Measurements from ENCODE around the gene BBS2. TPM values are rescaled to one million over a fixed set of nuclear protein-coding genes. Genes with fewer than 3 reads are reported as not detected.

The BBS2 gene
- total and polyA plus RNA-seq, 2 of the 13 experiments (the other 11 are each of a cell fraction or from before 2014, with no cell fraction given), result 59.7 to 68.3 TPM

DNA sequence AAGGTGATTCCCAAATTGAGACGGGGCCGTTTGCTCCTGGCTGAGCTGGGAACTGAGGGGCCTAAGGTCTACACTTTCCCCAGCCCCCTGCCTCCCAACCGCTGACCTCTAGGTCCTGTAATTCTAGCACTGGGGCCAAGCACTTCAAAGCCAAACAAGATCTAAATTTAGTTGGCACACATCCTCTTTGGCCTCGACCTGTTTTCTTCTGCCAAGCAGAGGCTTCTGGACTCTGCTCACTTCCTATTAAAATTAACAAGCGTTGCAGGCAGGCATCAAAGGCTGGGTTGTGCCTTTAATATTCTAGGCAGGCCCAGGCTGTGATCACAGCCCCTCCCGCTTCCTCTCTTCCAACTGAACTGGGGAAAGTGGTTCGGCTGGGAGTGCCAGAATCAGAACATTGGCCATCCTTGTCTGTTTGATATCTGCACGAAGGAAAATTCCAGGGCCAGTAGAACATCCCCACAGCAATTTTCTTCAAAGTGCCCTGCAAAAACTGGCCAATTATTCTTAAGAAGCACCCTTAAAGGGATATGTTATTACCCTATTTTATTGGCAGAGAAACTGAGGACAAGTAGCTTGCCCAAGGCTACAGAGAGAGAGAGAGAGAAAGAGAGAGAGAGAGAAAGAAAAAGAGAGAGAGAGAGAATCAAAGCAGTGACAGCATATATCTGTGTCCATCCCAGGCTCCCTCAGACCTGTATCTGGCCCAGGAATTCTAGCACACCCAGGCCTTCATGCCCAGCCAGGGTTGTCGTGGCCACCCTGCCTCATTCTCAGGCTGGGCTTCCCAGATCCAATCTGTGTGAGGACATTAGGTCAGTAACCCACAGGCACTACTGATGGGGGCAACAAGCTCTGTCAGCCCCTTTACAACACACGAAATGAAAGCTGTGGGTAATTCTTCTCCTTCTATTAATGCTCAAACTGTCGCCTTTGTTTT is 32.2 kb upstream of the BBS2 start (continued):
- TF ChIP-seq JARID2 (CRISPR knock-in tag; IDR thresholded peaks at IDR 0.05; ENCODE audit: insufficient replicate concordance) (no peak), REL (CRISPR knock-in tag; conservative IDR thresholded peaks at IDR 0.05) (no peak), TBX2 (CRISPR knock-in tag; IDR thresholded peaks at IDR 0.05; ENCODE audit: borderline replicate concordance) (peak; percentile 95), DNMT3B (CRISPR knock-in tag; conservative IDR thresholded peaks at IDR 0.05) (no peak), NCOR1 (IDR thresholded peaks at IDR 0.05; ENCODE audit: borderline replicate concordance, low read length) (peak; percentile 57; the same call in 1 of the 2 replicates), ZNF670 (CRISPR knock-in tag; IDR thresholded peaks at IDR 0.05; ENCODE audit: borderline replicate concordance) (no peak), ZSCAN25 (CRISPR knock-in tag; IDR thresholded peaks at IDR 0.05) (peak; percentile 31; the same call in 1 of the 2 replicates), ZNF557 (CRISPR knock-in tag; IDR thresholded peaks at IDR 0.05) (0 out of 2 replicates have a peak, but pooled peaks have one; percentile 83), ZNF562 (CRISPR knock-in tag; IDR thresholded peaks at IDR 0.05; ENCODE audit: borderline replicate concordance) (no peak), ZFP37 (CRISPR knock-in tag; IDR thresholded peaks at IDR 0.05; ENCODE audit: borderline replicate concordance) (peak; percentile 26; the same call in 1 of the 2 replicates)
- TF ChIP-seq, protein P1, sequence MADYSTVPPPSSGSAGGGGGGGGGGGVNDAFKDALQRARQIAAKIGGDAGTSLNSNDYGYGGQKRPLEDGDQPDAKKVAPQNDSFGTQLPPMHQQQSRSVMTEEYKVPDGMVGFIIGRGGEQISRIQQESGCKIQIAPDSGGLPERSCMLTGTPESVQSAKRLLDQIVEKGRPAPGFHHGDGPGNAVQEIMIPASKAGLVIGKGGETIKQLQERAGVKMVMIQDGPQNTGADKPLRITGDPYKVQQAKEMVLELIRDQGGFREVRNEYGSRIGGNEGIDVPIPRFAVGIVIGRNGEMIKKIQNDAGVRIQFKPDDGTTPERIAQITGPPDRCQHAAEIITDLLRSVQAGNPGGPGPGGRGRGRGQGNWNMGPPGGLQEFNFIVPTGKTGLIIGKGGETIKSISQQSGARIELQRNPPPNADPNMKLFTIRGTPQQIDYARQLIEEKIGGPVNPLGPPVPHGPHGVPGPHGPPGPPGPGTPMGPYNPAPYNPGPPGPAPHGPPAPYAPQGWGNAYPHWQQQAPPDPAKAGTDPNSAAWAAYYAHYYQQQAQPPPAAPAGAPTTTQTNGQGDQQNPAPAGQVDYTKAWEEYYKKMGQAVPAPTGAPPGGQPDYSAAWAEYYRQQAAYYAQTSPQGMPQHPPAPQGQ (CRISPR knock-in tag; IDR thresholded peaks at IDR 0.05; ENCODE audit: borderline replicate concordance), result no peak
- TF ChIP-seq, protein P2, sequence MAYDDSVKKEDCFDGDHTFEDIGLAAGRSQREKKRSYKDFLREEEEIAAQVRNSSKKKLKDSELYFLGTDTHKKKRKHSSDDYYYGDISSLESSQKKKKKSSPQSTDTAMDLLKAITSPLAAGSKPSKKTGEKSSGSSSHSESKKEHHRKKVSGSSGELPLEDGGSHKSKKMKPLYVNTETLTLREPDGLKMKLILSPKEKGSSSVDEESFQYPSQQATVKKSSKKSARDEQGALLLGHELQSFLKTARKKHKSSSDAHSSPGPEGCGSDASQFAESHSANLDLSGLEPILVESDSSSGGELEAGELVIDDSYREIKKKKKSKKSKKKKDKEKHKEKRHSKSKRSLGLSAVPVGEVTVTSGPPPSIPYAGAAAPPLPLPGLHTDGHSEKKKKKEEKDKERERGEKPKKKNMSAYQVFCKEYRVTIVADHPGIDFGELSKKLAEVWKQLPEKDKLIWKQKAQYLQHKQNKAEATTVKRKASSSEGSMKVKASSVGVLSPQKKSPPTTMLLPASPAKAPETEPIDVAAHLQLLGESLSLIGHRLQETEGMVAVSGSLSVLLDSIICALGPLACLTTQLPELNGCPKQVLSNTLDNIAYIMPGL (CRISPR knock-in tag; IDR thresholded peaks at IDR 0.05; ENCODE audit: borderline replicate concordance in 1 of 2, low read depth in 1 of 2), result peak in 1 of 2 experiments; percentile 35; a peak in 1 of 4 replicates
- TF ChIP-seq, protein P3, sequence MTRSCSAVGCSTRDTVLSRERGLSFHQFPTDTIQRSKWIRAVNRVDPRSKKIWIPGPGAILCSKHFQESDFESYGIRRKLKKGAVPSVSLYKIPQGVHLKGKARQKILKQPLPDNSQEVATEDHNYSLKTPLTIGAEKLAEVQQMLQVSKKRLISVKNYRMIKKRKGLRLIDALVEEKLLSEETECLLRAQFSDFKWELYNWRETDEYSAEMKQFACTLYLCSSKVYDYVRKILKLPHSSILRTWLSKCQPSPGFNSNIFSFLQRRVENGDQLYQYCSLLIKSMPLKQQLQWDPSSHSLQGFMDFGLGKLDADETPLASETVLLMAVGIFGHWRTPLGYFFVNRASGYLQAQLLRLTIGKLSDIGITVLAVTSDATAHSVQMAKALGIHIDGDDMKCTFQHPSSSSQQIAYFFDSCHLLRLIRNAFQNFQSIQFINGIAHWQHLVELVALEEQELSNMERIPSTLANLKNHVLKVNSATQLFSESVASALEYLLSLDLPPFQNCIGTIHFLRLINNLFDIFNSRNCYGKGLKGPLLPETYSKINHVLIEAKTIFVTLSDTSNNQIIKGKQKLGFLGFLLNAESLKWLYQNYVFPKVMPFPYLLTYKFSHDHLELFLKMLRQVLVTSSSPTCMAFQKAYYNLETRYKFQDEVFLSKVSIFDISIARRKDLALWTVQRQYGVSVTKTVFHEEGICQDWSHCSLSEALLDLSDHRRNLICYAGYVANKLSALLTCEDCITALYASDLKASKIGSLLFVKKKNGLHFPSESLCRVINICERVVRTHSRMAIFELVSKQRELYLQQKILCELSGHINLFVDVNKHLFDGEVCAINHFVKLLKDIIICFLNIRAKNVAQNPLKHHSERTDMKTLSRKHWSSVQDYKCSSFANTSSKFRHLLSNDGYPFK (CRISPR knock-in tag; IDR thresholded peaks at IDR 0.05; ENCODE audit: borderline replicate concordance), result no peak
- TF ChIP-seq, protein P4, sequence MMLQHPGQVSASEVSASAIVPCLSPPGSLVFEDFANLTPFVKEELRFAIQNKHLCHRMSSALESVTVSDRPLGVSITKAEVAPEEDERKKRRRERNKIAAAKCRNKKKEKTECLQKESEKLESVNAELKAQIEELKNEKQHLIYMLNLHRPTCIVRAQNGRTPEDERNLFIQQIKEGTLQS (CRISPR knock-in tag; IDR thresholded peaks at IDR 0.05), result no peak
- TF ChIP-seq, protein P5, sequence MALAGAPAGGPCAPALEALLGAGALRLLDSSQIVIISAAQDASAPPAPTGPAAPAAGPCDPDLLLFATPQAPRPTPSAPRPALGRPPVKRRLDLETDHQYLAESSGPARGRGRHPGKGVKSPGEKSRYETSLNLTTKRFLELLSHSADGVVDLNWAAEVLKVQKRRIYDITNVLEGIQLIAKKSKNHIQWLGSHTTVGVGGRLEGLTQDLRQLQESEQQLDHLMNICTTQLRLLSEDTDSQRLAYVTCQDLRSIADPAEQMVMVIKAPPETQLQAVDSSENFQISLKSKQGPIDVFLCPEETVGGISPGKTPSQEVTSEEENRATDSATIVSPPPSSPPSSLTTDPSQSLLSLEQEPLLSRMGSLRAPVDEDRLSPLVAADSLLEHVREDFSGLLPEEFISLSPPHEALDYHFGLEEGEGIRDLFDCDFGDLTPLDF (CRISPR knock-in tag; IDR thresholded peaks at IDR 0.05), result no peak
- TF ChIP-seq, protein P6, sequence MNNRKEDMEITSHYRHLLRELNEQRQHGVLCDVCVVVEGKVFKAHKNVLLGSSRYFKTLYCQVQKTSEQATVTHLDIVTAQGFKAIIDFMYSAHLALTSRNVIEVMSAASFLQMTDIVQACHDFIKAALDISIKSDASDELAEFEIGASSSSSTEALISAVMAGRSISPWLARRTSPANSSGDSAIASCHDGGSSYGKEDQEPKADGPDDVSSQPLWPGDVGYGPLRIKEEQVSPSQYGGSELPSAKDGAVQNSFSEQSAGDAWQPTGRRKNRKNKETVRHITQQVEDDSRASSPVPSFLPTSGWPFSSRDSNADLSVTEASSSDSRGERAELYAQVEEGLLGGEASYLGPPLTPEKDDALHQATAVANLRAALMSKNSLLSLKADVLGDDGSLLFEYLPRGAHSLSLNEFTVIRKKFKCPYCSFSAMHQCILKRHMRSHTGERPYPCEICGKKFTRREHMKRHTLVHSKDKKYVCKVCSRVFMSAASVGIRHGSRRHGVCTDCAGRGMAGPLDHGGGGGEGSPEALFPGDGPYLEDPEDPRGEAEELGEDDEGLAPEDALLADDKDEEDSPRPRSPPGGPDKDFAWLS (CRISPR knock-in tag; IDR thresholded peaks at IDR 0.05; ENCODE audit: borderline replicate concordance), result no peak

All from HepG2 (cell line).